T-helper 1 cell treated with Interleukin-12 subunit alpha and Interleukin-12 subunit beta and Interleukin-4 antibody, amounts not matched to agents 30 ng/mL and 1 ng/mL, for 36 hours (primary cell): Measurements from ENCODE around the gene PKD1L1. TPM values are rescaled to one million over a fixed set of nuclear protein-coding genes. Genes with fewer than 3 reads are reported as not detected.
"Not testable (repeated sequence)": the region's sequence is repeated elsewhere in the genome, so short reads cannot be mapped to it uniquely, and the experiment has no call there.

Source experiments
- intact Hi-C: fragments of 100-400 bp; cut with micrococcal nuclease; formaldehyde crosslinking; loops from one replicate; pipeline ENCODE4 v1.15.1; 2024
- total RNA-seq: library from RNA; stranded (reverse); gene quantifications from 2 replicates; pipeline ENCODE4 v1.2.3, GENCODE V29; 2022

Gene PKD1L1, protein sequence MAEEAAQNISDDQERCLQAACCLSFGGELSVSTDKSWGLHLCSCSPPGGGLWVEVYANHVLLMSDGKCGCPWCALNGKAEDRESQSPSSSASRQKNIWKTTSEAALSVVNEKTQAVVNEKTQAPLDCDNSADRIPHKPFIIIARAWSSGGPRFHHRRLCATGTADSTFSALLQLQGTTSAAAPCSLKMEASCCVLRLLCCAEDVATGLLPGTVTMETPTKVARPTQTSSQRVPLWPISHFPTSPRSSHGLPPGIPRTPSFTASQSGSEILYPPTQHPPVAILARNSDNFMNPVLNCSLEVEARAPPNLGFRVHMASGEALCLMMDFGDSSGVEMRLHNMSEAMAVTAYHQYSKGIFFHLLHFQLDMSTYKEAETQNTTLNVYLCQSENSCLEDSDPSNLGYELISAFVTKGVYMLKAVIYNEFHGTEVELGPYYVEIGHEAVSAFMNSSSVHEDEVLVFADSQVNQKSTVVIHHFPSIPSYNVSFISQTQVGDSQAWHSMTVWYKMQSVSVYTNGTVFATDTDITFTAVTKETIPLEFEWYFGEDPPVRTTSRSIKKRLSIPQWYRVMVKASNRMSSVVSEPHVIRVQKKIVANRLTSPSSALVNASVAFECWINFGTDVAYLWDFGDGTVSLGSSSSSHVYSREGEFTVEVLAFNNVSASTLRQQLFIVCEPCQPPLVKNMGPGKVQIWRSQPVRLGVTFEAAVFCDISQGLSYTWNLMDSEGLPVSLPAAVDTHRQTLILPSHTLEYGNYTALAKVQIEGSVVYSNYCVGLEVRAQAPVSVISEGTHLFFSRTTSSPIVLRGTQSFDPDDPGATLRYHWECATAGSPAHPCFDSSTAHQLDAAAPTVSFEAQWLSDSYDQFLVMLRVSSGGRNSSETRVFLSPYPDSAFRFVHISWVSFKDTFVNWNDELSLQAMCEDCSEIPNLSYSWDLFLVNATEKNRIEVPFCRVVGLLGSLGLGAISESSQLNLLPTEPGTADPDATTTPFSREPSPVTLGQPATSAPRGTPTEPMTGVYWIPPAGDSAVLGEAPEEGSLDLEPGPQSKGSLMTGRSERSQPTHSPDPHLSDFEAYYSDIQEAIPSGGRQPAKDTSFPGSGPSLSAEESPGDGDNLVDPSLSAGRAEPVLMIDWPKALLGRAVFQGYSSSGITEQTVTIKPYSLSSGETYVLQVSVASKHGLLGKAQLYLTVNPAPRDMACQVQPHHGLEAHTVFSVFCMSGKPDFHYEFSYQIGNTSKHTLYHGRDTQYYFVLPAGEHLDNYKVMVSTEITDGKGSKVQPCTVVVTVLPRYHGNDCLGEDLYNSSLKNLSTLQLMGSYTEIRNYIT (N-terminal part only)
- 0.07 and 0.12 TPM in 2 replicates for total RNA-seq

DNA sequence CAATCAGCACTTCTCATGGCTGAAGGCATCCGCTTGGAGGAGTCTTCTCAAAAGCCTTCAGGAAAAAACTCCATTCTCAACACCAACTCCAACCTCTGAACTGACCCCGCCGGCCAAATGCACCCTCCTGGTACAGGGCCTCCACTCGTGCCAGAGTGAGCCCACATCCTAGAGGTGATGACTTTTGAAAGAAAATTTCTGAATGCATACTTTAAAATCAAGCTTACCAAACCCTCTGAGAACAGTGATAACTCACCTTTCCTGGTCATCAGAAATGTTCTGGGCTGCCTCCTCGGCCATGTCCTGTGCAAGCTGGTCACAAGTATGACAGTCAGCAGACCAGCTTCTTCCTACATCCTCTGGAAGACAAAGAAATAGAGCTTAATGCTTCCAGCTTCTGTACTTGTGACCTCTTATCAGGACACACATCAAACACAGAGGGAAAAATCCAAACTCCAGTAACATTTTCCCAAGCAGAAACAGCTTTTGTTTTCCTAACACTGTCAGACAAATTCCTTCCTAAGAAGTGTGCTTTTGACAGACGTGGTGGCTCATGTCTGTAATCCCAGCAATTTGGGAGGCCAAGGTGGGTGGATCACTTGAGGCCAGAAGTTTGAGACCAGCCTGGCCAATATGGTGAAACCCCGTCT lies at the start of gene PKD1L1:
Gene PKD1L1 (minus strand): TSS at position 326 of the 650 bp plus-strand sequence. CDS start 26 bp downstream, at position 300.
- intact Hi-C loops: loop anchor here (5.0 to 10.0 kb wide), 2 partner anchors 349 to 437 kb away; no protein-coding TSS in a partner anchor

DNA sequence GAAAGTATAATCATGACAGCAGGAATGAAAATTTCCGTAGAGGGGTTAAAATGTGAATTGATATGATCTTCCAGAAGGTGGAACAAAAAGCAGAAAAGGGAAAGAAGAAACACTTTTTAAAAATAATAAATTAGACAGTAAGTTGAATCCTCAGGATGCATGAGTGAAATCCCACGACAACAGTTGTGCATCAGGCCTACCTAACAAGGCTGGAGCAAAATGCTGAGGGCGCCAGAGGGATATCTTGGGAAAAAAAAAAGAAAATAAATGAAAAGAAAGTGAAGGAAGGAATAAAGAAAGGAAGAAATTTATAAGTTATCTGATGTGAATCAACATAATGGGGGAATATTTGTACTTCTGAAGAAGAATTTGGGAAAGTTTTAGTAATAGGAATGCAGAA lies 44.2 kb upstream of the PKD1L1 start:
- intact Hi-C loops: loop anchor here (1.0 kb wide), 1 partner anchor 105 kb away; no protein-coding TSS in a partner anchor

DNA sequence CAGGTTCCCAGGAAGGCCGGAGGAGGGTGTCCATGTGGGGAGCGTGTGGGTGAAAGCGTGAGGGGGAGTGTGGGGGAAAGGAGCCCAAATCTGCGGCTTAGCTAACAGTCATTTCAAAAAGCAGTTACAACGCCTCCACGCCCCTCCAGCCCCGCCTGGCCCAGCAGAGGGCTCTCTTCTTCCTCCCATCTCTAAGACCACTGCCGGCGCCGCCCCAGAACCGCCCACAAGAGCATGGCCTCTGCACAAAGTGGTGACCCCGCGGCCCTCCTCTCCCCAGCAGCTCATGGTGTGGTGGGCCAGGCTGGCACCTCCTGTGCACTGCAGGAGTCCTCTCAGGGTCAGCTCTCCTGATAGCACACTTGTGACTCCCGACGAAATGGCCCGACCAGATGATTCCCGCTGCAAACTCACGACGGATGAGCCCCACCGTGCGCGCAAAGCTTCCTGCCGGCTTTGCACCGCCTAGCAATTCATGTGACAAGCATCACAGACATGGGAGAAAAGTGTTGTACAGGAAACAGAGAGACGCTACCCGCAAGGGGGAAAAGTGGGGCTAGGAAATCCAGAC lies 43.6 kb upstream of the PKD1L1 start:
- intact Hi-C loops: loop anchor here (1.0 kb wide), 7 partner anchors 13 to 162 kb away; partner anchors contain the start of genes C7orf57, HUS1 and UPP1

DNA sequence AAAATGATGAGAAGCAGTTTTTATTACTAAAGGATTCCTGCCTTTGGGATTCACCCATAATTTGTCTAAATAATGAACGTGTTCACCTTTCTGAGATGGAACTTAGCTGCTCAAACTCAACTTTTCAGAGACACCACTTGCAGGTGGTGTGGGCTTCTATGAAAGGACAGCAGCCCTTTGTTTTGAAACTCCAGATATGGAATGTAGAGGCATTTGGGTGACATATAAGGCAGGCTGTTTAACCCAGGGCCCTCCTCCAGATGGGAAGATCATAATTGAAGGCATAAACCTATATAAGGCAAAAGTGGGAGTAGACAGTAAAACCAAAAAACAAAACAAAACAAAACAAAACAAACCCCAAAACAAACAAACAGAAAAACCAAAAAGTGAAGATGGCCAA lies 43.0 kb upstream of the PKD1L1 start:
- intact Hi-C loops: loop anchor here (1.0 kb wide), 6 partner anchors 12 to 163 kb away; partner anchors contain the start of genes C7orf57, HUS1 and UPP1

DNA sequence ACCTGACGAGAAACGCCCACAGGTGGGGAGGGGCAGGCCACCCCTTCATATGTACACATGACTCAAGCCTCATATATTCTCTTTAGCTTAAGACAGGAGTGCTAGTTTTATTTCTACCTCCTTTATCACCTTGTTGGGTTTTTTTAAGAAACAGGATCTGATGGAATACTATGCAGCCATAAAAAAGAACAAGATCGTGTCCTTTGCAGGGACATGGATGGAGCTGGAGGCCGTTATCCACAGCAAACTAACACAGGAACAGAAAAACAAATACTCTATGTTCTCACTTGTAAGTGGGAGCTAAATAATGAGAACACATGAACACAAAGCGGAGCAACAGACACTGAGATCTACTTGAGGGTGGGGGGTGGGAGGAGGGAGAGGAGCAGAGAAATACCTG lies 42.3 kb upstream of the PKD1L1 start:
- intact Hi-C loops: no loop called here

DNA sequence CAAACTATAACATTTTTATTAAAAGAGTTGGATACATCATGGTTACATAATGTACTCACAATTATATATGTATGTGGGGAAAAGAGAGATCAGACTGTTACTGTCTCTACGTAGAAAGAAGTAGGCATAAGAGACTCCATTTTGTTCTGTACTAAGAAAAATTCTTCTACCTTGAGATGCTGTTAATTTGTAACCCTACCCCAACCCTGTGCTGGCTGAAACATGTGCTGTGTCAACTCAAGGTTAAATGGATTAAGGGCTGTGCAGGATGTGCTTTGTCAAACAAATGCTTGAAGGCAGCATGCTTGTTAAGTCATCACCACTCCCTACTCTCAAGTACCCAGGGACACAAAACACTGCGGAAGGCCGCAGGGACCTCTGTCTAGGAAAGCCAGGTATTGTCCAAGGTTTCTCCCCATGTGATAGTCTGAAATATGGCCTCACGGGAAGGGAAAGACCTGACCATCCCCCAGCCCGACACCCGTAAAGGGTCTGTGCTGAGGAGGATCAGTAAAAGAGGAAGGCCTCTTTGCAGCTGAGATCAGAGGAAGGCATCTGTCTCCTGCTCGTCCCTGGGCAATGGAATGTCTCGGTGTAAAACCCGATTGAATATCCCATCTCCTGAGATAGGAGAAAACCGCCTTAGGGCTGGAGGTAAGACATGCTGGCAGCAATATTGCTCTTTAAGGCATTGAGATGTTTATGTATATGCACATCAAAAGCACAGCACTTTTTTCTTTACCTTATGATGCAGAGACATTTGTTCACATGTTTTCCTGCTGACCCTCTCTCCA lies 41.5 kb upstream of the PKD1L1 start:
- intact Hi-C loops: not testable (repeated sequence)

DNA sequence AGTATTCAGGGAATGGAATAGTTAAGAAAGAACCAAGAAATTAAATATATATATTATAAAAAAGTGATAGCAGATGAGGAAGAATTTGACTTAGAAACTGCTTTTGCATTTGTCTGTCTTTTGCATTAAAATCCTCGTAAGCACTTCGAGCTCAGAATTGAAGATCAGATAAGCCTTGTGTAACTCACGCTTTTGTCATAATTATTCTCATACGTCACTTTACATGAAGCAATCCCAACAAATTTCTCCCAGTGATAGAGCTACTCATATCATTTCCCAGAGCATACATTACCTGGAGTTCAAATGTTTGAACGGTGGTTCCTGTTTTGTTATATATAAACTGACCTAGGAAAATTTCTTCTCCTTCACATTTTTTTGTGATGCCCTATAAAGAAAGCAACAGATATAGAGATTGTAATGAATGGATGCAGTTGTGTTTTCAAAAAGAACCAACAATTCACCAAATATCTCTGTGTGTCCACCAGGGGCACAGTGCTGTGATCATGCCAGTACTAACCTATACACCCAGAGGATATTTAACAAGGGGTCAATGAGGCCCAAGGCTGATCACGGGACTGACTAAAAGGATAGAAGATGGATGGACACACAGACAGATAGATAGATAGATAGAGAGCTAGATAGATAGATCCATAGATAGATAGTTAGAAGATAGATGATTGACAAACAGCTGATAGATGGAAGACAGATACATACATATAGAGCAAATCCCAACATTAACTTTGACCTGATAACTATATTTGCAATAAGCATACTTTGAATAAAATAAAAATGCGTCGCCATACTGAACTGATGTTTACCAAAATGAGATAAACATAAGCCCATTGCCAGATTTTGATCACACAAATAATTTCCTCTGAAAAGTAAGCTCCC lies 40.5 kb upstream of the PKD1L1 start:
- intact Hi-C loops: no loop called here

DNA sequence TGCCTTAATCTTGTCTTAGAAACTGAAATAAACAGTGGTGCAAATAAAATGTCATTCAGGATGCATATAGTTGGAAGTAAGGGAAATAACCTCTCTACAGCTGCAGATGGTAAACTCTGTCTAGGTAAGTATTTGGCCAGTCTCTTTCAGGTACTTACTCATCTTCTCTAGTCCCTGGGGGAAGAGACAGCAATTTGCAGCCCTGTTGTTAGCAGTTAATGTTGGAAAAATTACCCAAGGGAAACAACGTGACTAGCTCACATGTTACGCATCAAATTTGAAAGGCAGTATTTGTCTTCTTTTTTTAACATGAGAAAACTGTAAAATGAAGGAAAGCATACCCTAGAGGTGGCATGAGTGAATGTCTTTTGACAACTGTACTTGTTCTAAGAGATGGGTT lies 34.3 kb upstream of the PKD1L1 start:
- intact Hi-C loops: no loop called here

DNA sequence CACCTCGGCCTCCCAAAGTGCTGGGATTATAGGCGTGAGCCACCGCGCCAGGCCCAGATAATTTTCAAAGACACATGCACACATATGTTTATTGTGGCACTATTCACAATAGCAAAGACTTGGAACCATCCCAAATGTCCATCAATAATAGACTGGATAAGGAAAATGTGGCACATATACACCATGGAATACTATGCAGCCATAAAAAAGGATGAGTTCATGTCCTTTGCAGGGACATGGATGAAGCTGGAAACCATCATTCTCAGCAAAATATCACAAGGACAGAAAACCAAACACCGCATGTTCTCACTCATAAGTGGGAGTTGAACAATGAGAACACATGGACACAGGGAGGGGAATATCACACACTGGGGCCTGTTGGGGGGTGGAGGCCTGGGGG lies 32.4 kb upstream of the PKD1L1 start:
- intact Hi-C loops: not testable (repeated sequence)

DNA sequence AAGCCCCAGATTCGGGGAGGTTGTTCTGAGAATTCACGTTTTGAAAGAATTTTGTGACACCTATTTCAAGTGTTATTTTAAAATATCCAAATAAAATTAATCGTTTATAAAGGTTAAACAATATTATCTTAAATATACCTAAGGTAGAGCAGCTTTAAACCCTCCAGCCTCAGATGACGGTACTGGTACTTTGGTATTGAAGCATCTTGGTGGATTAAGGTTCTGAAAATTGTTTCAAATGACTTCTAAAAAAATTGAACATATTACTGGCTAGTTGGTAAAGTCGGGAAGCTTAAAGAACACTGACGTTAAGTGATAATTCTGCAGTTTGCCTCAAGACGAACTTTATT lies 31.5 kb upstream of the PKD1L1 start:
- intact Hi-C loops: loop anchor here (1.0 kb wide), 6 partner anchors 11 to 130 kb away; partner anchors contain the start of genes C7orf57 and UPP1

DNA sequence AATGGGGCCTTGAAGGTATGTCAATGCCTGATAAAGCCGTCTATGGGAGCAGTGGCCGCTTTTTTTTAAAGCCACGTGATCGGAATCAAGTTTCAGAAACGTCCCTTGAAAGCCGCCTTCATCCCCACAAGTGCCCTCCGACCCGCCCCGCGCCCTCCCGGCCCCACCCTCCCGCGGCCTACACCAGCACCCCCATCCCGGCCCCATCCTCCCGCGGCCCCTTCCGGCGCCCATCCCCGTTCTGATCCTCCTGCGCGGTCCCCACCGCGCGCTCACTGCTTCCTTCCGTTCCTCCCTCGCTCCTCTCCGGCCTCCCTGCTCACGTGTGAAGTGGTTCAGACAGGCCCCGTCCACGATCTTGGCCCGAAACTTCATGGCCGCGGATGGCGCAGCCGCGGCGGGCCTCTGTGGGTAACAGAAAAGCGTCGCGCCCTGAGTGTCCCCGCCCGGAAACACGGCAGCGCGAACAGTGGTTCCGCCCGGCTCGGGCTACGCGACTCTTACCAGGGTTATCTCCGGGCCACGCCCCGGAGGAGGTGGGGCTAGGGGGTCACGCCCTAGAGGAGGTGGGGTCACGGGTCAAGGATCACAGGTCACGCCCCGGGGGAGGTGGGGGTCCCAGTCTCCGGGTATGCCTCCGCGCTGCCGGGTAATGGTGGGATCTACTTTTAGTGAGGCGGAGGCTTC lies 31.0 kb upstream of the PKD1L1 start, which contains the start of gene HUS1:
Gene HUS1 (minus strand): TSS at position 471 of the 687 bp plus-strand sequence. CDS start 96 bp downstream, at position 375.
- intact Hi-C loops: loop anchor here (1.0 kb wide), 6 partner anchors 12 to 131 kb away; partner anchors contain the start of genes C7orf57 and UPP1

DNA sequence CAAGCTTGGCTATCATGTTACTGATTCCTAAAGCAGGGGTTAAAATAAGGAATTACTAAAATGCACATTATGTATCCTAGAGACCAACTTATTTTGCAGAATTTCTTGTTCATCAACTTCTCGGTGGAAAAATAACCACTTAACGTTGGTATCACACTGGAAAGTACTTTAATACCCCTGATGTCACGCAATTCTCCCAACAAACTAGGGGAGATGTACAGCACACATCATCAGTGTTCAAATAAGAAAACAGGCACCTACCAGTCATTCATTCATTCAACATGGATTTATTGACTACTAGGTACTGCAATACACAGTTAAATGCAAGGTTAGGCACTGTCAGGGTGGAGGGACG lies 30.5 kb upstream of the PKD1L1 start:
- intact Hi-C loops: loop anchor here (1.0 kb wide), 6 partner anchors 13 to 132 kb away; partner anchors contain the start of genes C7orf57 and UPP1

DNA sequence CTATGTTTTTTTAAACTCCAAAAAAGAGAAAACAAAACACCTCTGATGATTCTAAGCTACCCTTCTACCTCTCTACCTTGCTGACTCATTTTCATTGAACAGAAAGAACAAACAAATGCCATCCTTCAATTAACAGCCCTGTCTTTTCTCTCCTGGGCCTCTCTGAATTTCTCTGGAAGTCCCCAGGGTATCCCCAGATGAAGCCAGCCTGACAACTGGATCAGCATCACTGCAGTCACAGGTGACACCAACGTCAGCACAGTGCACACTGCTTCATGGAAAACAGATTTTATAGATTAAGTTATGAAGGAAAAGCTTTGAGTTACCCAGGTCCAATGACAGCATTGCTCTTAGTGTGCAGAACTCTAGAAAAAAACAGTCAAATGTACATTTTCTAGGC lies 25.5 kb upstream of the PKD1L1 start:
- intact Hi-C loops: no loop called here

DNA sequence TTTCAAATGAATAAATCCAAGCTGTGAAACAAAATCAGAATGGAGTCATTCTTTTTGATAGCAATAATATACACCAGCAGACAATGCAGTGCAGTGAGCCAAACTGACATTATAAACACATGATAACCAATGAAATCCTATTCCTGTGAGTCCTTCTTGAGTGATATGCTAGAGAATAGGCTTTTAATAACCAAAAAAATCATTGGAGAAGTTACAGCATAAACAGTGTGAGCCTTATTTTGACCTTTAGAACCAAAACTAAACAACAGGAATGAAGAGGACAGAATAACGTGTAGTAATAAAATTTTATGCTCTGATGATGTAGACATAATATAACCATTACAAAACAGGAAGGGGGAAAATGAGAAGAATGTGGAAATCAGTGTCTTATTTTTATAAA lies 22.5 kb upstream of the PKD1L1 start:
- intact Hi-C loops: no loop called here

DNA sequence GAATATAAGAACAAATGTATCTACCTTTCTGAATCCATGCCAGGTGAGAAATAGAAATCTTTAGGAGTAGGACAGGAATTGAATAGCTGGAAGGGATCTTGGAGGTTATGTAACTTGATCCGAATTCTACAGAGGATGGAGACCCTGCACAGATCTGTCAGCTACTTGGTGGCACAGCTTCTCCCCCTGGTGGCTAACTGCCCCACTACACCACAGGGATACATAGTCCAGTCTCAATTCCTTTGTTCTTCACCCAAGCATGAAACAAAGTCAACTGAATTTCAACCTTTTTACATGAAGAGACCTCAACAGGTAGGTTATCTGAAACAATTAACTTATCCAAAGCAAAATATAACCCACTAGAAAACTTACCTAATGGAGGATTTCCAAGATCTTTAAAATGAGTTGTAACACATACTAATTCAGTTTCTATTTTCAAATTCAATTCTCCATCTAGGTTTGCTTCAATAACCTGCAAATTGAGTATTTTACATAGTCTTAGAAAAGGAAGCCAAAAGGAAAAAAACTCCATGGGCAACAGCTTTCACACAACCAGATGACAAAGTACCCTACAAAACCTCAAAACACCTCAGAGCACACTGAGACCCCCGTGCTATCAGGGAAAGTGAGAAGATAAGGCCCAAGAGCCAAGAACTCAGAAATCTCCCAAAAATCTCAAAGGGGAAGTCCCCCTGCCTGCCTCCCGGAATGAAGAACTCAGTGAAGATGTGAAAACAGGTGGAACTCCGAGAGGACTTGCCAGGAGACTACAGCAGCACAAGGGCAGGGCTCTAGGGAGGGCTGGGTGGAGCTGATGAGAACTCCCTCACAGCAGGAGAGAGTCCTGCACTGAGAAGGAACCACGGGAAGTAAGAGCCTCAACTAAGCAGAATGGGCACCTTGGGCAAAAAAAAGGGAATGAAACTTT lies 20.8 kb upstream of the PKD1L1 start:
- intact Hi-C loops: loop anchor here (1.0 kb wide), 2 partner anchors 24 to 141 kb away; no protein-coding TSS in a partner anchor

DNA sequence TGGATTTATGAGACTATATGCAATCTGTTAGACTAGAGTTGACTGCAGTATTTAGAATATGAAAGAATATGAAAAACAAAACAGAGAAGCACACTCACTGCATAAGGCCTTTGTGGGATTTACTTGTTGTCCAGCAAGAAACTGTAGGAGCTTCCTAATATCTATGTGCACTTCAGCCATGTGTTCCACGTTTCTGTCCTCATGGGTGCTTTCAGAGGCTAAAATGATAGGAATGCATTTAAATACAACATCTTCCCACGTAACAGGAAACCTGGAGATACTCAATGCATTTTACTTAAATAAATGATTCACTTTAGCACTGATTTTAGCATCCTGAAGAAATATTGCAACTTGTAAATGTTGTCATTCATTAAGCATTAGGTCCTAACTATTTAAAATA lies 19.4 kb upstream of the PKD1L1 start:
- intact Hi-C loops: no loop called here
